Psoas muscle (tissue), 8 donors: Measurements from ENCODE around the gene SLC18A3. TPM values are rescaled to one million over a fixed set of nuclear protein-coding genes. Genes with fewer than 3 reads are reported as not detected.

Experiments
- ATAC-seq, 4 donors: fragments of 200-7000 bp; cut with Tn5 transposase; one replicate each; pipeline ENCODE4 v1.9.1; 2020; ENCODE audit warnings: moderate library complexity in 3 of 4, mild to moderate bottlenecking in 2 of 4
- DNase-seq, 2 donors: peaks; one replicate each; pipeline ENCODE4 v3.0.0-alpha.2; 2020
- H3K27ac ChIP-seq: fragments of 200-600 bp; one replicate; pipeline ENCODE4 v1.8.0; 2022
- H3K27me3 ChIP-seq, 3 donors: fragments of 200-600 bp in 1 of 3; one replicate each; pipeline versions ENCODE4 v1.6.1 to v1.8.0; 2013 to 2022; ENCODE audit warnings: low read length in 2 of 3, mild to moderate bottlenecking in 2 of 3, moderate library complexity in 1 of 3; ENCODE audit not compliant: insufficient read depth in 3 of 3
- H3K36me3 ChIP-seq, 2 donors: fragments of 200-600 bp in 1 of 2; one replicate each; pipeline versions ENCODE4 v1.6.1 to v1.8.0; 2013 to 2022; ENCODE audit warnings: low read depth in 1 of 2, mild to moderate bottlenecking in 1 of 2, moderate library complexity in 1 of 2; ENCODE audit not compliant: insufficient read depth in 1 of 2
- H3K4me1 ChIP-seq: fragments of 200-600 bp; one replicate; pipeline ENCODE4 v1.8.0; 2022
- H3K4me3 ChIP-seq: fragments of 200-600 bp; one replicate; pipeline ENCODE4 v1.8.0; 2022; ENCODE audit warnings: mild to moderate bottlenecking
- H3K9me3 ChIP-seq: fragments of 200-600 bp; one replicate; pipeline ENCODE4 v1.8.0; 2022
- WGBS, 3 donors: extraction: QIAGEN DNeasy Blood & Tissue Kit; methylation state at CpG; one replicate each; pipeline versions ENCODE4 v1.1.6 to v1.1.7; 2013; 5-methylcytosine and 5-hydroxymethylcytosine counted together
- intact Hi-C, 2 donors: fragments of 100-400 bp; cut with DNase I; formaldehyde crosslinking; loops; one replicate each; pipeline versions ENCODE4 v1.11.0 to v1.14.2; 2022
- polyA plus RNA-seq, 3 donors: library from polyadenylated mRNA; stranded (reverse); fragments of 200-250 nt; gene quantifications; one replicate each; pipeline ENCODE4 v1.2.3, GENCODE V29; 2013
- total RNA-seq, 4 donors: library from RNA; stranded (reverse); fragmentation: NEBNext Ultra II Directional in 2 of 4; extraction: Animal tissue kit (Norgen Biotek cat#: 25700) in 2 of 4; gene quantifications; one replicate each; pipeline versions ENCODE4 v1.2.1 to v1.2.4, GENCODE V29; 2021 to 2023
- TF ChIP-seq, protein P1 (sequence below): fragments of 200-600 bp; IDR thresholded peaks from one replicate; pipeline ENCODE4 v1.8.0; 2022; ENCODE audit warnings: antibody characterized with exemption
- donor health status: healthy with polysubstance abuse.
- donor health status: DM: no; HTN: no; CAD: no; lungs with moderate emphysema.
- donor health status: Bipolar disorder and iron deficiency.
- donor health status: healthy.
- donor health status: DM: yes; HTN: yes; CAD: no.
- donor health status: DM: no; HTN: no; CAD: no.
- donor health status: DM: no; HTN: no; CAD: no.
- donor health status: DM: yes; HTN: yes; CAD: no.

Gene SLC18A3
- total and polyA plus RNA-seq, 7 donors, result not detected

GRCh38 chr10:49596493-49596809 lies 13.7 kb upstream of the SLC18A3 start:
- Histone ChIP-seq H3K4me1 (no peaks in the 10 kb centered on the region), H3K27me3 (peaks cover 0 to 7% (median 0%) of the 10 kb centered on the region in 3 donors), H3K36me3 (no peaks in the 10 kb centered on the region), H3K27ac (no peak overlapping the region), H3K9me3 (no peaks in the 10 kb centered on the region), H3K4me3 (no peak overlapping the region)
- DNase-seq (no peak), ATAC-seq (no peak)
- intact Hi-C loops, result loop anchor here in 1 of 2 donors (10.0 kb wide), 1 partner anchor 318 kb away; no protein-coding TSS in a partner anchor
- TF ChIP-seq, protein P1, sequence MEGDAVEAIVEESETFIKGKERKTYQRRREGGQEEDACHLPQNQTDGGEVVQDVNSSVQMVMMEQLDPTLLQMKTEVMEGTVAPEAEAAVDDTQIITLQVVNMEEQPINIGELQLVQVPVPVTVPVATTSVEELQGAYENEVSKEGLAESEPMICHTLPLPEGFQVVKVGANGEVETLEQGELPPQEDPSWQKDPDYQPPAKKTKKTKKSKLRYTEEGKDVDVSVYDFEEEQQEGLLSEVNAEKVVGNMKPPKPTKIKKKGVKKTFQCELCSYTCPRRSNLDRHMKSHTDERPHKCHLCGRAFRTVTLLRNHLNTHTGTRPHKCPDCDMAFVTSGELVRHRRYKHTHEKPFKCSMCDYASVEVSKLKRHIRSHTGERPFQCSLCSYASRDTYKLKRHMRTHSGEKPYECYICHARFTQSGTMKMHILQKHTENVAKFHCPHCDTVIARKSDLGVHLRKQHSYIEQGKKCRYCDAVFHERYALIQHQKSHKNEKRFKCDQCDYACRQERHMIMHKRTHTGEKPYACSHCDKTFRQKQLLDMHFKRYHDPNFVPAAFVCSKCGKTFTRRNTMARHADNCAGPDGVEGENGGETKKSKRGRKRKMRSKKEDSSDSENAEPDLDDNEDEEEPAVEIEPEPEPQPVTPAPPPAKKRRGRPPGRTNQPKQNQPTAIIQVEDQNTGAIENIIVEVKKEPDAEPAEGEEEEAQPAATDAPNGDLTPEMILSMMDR, result no peak
- 37 to 53% (median 42%) methylated on average over 3 of the region's 3 CpGs for WGBS, 3 donors

GRCh38 chr10:49596836-49597235 lies 13.3 kb upstream of the SLC18A3 start:
- H3K4me1 ChIP-seq, result no peaks in the 10 kb centered on the region
- no peak overlapping the region for H3K27ac ChIP-seq
- DNase-seq (no peak), ATAC-seq (no peak)
- H3K9me3 ChIP-seq, result no peaks in the 10 kb centered on the region
- WGBS, 3 donors, result 61 to 67% (median 66%) methylated on average over 3 of the region's 3 CpGs
- no peak overlapping the region for H3K4me3 ChIP-seq
- intact Hi-C loops, result loop anchor here in 1 of 2 donors (10.0 kb wide), 1 partner anchor 318 kb away; no protein-coding TSS in a partner anchor
- TF ChIP-seq, protein P1, result no peak
- no peaks in the 10 kb centered on the region for H3K36me3 ChIP-seq
- peaks cover 0 to 10% (median 0%) of the 10 kb centered on the region in 3 donors for H3K27me3 ChIP-seq

DNA sequence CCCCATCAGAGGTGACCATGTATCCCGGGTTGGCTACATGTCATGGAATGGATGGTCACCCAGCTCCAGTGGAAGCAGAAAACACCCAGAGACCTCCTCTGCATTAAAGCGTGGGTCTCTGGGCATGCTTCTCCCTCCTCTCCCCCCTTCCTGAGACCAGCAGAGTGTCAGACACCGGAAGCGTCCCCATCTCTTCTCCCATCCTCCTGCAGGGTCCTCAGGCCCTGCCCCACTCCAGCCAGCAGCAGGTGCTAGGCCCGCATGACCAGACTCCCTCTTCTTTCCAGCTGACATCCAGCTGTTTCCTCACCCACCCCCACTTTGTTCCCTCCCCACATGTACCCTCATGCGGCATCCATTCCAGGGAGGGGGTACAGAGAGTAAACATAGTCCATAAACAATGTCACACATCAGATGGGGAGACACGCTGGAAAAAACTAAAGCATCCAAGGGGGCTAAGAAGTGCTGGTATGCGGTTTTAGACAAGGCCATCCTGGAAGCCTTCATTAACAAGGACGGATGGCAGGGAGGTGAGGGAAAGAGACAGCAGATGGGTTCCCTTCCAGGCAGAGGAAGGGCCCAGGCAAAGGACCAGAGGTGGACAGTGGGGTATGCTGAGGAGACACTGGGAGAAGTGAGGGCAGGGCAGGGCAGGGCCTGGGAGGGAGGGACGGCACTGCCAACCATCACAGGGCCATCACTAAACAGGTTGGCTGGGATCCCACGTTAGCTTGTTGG lies 12.5 kb upstream of the SLC18A3 start:
- TF ChIP-seq, protein P1, result no peak
- no peaks in the 10 kb centered on the region for H3K9me3 ChIP-seq
- no peak overlapping the region for H3K4me3 ChIP-seq
- H3K36me3 ChIP-seq, result no peaks in the 10 kb centered on the region
- WGBS, 3 donors, result 61 to 72% (median 67%) methylated on average over 11 of the region's 11 CpGs
- no peak overlapping the region for H3K27ac ChIP-seq
- no peak for ATAC-seq
- DNase-seq, result no peak
- no peaks in the 10 kb centered on the region for H3K4me1 ChIP-seq
- intact Hi-C loops, result loop anchor here in 1 of 2 donors (10.0 kb wide), 1 partner anchor 317 kb away; no protein-coding TSS in a partner anchor
- peaks cover 0 to 18% (median 0%) of the 10 kb centered on the region in 3 donors for H3K27me3 ChIP-seq

GRCh38 chr10:49598164-49598856 lies 11.8 kb upstream of the SLC18A3 start:
- Histone ChIP-seq H3K27me3 (peaks cover 0 to 24% (median 3%) of the 10 kb centered on the region in 3 donors), H3K9me3 (no peaks in the 10 kb centered on the region), H3K4me1 (no peaks in the 10 kb centered on the region), H3K27ac (no peak overlapping the region), H3K36me3 (no peaks in the 10 kb centered on the region), H3K4me3 (no peak overlapping the region)
- intact Hi-C loops, result loop anchor here in 1 of 2 donors (10.0 kb wide), 1 partner anchor 316 kb away; no protein-coding TSS in a partner anchor
- TF ChIP-seq, protein P1, result no peak
- DNase-seq (no peak), ATAC-seq (no peak)
- 57 to 70% (median 62%) methylated on average over 8 of the region's 8 CpGs for WGBS, 3 donors
